ENCODE data around the gene DNAAF5.

DNA sequence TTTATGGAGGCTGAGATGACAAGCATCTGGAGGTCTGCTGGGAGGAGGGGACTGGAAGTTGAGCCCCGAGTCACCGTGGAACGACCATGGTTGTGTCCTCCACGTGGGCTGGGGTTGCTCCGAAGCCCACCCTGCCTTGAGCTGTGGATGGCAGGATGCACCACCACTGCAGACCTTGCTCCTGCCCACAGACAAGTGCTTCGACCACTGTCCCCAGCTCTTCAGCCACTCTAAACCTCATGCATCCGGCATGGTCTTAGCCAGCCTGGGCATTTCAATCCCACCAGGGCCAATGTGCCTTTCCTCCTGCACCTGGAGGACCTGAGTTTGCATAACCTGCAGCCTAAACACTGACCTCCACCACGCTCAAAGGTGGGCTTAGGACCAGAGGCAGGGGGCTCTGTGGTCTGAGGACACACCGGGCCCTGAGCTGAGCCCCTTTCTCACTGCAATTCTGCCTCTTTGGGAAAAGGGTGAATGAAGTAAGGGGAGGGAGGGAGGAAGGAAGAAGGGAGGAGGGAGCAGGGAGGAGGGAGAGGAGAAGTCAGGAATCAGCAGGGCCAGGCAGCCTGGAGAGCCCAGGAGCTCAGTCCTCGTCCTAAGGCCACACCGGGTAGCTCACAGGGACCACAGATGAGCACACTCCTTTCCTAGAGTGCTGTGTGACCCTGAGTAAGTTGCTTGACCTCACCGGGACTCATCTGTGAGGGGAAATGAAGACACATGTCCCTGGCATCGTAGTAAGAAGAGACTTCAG lies 44.8 kb upstream of the DNAAF5 start:
- no peak for TF ChIP-seq RAD21 (IDR thresholded peaks at IDR 0.05; ENCODE audit: low read depth)
- TF ChIP-seq EGR1 (IDR thresholded peaks at IDR 0.05): no peak
- no peak for TF ChIP-seq TCF12 (IDR thresholded peaks at IDR 0.05; ENCODE audit: low read depth)
- TF ChIP-seq YY1 (IDR thresholded peaks at IDR 0.05; ENCODE audit: low read depth): no peak
- no peak for TF ChIP-seq ZBTB7A (IDR thresholded peaks at IDR 0.05; ENCODE audit: low read depth)
- TF ChIP-seq, protein P1, sequence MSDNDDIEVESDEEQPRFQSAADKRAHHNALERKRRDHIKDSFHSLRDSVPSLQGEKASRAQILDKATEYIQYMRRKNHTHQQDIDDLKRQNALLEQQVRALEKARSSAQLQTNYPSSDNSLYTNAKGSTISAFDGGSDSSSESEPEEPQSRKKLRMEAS (IDR thresholded peaks at IDR 0.05): no peak
- no peak for TF ChIP-seq USF1 (IDR thresholded peaks at IDR 0.05)
- TF ChIP-seq CEBPB (IDR thresholded peaks at IDR 0.05): no peak
